ENCODE results near the gene ACOX3. TPM values are rescaled to one million over a fixed set of nuclear protein-coding genes. Genes with fewer than 3 reads are reported as not detected.

Gene ACOX3
- total RNA-seq, 1 donor from 2014 or later, result 21.6 TPM

DNA sequence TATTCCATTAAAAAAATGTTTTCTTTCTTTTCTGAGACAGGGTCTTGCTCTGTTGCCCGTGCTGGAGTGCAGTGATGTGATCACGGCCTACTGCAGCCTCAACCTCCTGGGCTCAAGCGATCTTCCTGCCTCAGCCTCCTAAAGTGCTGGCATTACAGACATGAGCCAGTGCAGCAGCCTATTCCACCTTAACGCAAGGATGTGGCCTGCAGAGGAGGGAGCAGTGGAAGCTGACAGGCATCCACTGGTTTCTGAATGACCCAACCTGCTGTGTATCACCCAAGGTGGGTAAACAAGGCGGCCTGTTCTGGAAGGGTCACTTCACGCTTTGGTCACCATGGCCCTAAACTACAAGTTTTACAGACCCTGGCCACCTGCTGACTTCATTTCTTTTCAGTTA is 60.8 kb downstream of the ACOX3 start:
- H3K27me3 ChIP-seq, result no peaks in the 10 kb centered on the region
- no peaks in the 10 kb centered on the region for H3K4me1 ChIP-seq
- ATAC-seq (no peak), DNase-seq (no peak)
- H3K9me3 ChIP-seq, result no peaks in the 10 kb centered on the region
- H3K4me3 ChIP-seq, result no peak overlapping the region
- TF ChIP-seq, protein P1, sequence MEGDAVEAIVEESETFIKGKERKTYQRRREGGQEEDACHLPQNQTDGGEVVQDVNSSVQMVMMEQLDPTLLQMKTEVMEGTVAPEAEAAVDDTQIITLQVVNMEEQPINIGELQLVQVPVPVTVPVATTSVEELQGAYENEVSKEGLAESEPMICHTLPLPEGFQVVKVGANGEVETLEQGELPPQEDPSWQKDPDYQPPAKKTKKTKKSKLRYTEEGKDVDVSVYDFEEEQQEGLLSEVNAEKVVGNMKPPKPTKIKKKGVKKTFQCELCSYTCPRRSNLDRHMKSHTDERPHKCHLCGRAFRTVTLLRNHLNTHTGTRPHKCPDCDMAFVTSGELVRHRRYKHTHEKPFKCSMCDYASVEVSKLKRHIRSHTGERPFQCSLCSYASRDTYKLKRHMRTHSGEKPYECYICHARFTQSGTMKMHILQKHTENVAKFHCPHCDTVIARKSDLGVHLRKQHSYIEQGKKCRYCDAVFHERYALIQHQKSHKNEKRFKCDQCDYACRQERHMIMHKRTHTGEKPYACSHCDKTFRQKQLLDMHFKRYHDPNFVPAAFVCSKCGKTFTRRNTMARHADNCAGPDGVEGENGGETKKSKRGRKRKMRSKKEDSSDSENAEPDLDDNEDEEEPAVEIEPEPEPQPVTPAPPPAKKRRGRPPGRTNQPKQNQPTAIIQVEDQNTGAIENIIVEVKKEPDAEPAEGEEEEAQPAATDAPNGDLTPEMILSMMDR (IDR thresholded peaks at IDR 0.05), result no peak
- H3K27ac ChIP-seq, result no peak overlapping the region
- no peaks in the 10 kb centered on the region for H3K36me3 ChIP-seq
- intact Hi-C loops (cut with DNase I), result no loop called here

DNA sequence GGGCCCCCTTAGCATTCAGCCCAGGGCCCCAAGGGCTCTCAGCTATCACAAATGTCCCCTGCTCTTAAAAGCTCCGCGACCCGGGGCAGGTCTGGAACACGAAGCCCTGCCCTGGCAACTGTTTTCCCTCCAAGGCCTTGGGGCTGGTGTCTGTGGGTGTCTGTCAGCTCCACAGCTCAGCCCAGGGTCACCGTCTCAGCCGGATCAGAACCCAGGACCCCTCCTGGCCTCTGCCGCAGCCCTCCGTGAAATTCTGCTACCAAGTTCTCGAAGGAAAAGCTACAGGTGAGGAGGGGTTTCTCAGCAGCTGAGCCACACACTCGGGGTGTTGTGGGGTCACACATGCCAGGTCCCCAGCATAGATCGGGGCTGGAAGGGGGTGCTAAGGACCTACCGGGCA is 61.2 kb downstream of the ACOX3 start:
- no peak overlapping the region for H3K4me3 ChIP-seq
- H3K27ac ChIP-seq, result no peak overlapping the region
- no peaks in the 10 kb centered on the region for H3K36me3 ChIP-seq
- no peaks in the 10 kb centered on the region for H3K9me3 ChIP-seq
- peak; percentile 48 for DNase-seq
- no peak for ATAC-seq
- intact Hi-C loops (cut with DNase I), result no loop called here
- H3K27me3 ChIP-seq, result no peaks in the 10 kb centered on the region
- TF ChIP-seq, protein P1 (IDR thresholded peaks at IDR 0.05), result no peak
- H3K4me1 ChIP-seq, result no peaks in the 10 kb centered on the region

DNA sequence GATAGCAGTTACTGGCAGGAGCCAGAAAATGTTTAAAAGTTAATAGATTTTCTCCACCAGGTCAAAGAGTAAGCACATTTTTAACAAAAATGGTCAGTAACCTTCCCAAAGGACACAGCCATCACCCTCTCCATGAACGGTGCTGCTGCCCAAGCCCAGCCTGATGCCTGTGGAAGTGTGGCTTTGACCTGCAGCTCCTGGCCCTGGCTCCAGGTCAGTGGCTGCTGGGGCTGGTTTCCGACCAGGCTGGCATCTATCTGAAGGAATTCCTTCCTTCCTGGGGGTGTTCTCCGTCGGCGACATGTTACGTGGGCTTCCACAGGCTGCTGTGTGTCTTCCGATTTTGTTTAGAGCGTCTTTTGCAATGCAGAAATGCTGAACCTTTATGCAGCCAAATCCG is 61.7 kb downstream of the ACOX3 start:
- TF ChIP-seq, protein P1 (IDR thresholded peaks at IDR 0.05), result no peak
- no peak overlapping the region for H3K4me3 ChIP-seq
- H3K27me3 ChIP-seq, result no peaks in the 10 kb centered on the region
- no peak for ATAC-seq
- no peak overlapping the region for H3K27ac ChIP-seq
- no peaks in the 10 kb centered on the region for H3K4me1 ChIP-seq
- no peak for DNase-seq
- intact Hi-C loops (cut with DNase I), result no loop called here
- no peaks in the 10 kb centered on the region for H3K9me3 ChIP-seq
- no peaks in the 10 kb centered on the region for H3K36me3 ChIP-seq

DNA sequence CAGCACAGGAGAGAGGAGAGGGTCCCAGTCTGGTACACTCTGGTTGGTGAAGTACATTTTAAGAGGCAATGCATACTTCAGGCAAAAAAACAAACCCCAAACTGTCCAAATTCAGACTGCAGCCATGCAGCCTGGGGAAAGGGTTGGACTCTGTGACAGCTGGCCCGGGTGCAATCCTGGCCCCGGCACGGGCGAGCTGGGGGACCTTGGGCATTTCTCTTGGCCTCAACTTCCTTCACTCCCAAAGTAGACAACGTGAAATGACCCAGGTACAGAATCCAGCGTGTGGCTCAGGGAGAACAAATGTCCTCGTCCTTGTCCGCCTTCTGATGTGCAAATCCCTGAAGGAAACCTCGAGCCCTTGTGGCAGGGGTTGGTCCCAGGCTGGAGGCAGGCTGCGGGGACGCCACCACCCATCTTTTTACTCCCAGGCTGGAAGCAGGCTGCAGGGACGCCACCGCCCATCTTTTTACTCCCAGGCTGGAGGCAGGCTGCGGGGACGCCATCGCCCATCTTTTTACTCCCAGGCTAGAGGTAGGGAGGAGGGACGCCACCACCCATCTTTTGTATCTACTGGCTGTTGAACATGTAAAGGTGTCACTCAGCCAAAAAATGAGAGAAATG is 62.3 kb downstream of the ACOX3 start:
- DNase-seq (no peak), ATAC-seq (no peak)
- no peaks in the 10 kb centered on the region for H3K4me1 ChIP-seq
- TF ChIP-seq, protein P1 (IDR thresholded peaks at IDR 0.05), result no peak
- H3K36me3 ChIP-seq, result no peaks in the 10 kb centered on the region
- intact Hi-C loops (cut with DNase I), result no loop called here
- H3K4me3 ChIP-seq, result no peak overlapping the region
- H3K27ac ChIP-seq, result no peak overlapping the region
- no peaks in the 10 kb centered on the region for H3K27me3 ChIP-seq
- no peaks in the 10 kb centered on the region for H3K9me3 ChIP-seq

DNA sequence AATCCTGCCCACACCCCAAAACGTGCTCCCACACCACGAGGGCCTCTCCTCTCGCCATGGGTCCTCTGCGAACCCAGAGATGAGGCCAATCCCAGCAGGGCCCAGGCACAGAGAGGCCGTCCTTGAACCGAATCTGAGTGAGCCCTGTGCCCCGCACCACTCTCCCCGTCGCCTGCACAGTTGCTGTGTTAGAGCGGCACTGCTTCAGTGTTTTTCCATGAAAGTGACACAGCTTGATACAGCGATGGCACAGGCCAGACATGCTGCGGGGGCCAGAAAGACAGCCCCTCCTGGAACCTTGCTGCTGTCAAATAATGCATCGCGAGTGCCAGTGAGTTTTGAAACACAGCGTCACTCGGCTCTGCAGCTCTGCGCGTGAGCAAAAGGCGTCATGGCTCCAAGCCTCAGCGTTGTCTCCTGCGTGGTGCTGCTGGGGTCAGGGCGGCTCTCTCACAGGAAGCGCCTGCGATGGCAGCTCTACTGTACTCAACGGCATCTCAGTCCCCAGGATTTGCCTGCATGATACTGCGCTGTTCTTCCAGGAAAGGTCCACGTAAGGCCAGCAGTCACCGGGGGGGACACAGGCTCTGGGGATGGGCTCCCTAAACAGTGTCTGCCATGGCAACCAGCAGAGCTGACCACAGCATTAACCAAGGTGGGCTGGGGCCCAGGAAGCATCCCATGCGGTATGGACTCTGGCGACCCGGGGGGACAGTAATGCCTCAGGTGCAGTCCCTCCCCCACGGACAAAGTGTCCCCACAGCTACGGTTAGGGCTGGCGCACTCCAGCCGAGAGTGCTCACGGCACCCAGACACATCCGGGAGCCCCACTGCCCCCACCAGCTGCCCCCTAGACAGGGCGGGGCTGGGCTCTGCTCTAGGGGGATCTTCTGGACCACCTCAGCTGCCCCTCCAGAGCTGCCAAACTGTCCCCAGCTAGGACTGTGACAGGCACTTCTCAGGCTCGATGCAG is 63.1 kb downstream of the ACOX3 start:
- no peaks in the 10 kb centered on the region for H3K27me3 ChIP-seq
- ATAC-seq (no peak), DNase-seq (peak; percentile 51)
- no peak overlapping the region for H3K27ac ChIP-seq
- no peaks in the 10 kb centered on the region for H3K4me1 ChIP-seq
- no peaks in the 10 kb centered on the region for H3K36me3 ChIP-seq
- intact Hi-C loops (cut with DNase I), result no loop called here
- TF ChIP-seq, protein P1 (IDR thresholded peaks at IDR 0.05), result no peak
- no peaks in the 10 kb centered on the region for H3K9me3 ChIP-seq
- H3K4me3 ChIP-seq, result no peak overlapping the region

All from upper lobe of right lung (tissue), 1 donor.